SH-SY5Y (cell line): Measurements from ENCODE around the gene AIDA.

Experiments
- GATA2 ChIP-seq: IDR thresholded peaks from 2 replicates; pipeline ENCODE4 v1.6.1; 2011; ENCODE audit warnings: mild to moderate bottlenecking, low read depth, low read length
- GATA3 ChIP-seq: IDR thresholded peaks from 2 replicates; pipeline ENCODE4 v1.6.1; 2011; ENCODE audit warnings: low read depth, mild to moderate bottlenecking, low read length, moderate library complexity

DNA sequence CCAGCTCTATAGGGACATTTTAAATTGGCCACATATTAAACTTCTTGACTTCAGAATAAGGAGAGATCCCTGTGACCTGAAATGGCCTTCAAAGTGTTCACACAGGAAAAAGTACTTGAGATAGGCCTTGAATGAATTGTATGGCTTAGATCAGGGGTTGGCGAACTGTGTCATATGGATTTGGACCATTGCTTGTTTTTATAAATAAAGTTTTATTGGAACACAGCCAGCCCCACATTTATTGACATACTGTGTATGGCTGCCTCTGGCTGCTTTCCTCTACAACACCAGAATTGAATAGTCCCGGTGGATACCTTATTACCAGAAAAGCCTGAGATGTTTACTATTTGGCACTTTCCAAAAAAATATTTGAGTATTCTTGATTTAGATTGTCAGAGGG is 4.1 kb upstream of the AIDA start:
- TF ChIP-seq GATA2 = no peak
- no peak for TF ChIP-seq GATA3
